DLD1 (cell line): ENCODE measurements around the gene FAN1.

Experiments used
- in situ Hi-C: cut with HindIII; loops from 2 replicates; pipeline ENCODE4 v1.10.0; 2017; ENCODE audit warnings: low sequenced_read_pairs

The FAN1 gene

GRCh38 chr15:30954674-30955073 is 51.0 kb downstream of the FAN1 start:
- in situ Hi-C loops, result no loop called here

- in situ Hi-C loops, result no loop called here
Observed at GRCh38 chr15:30956216-30957124, 52.8 kb downstream of the FAN1 start.

GRCh38 chr15:30958219-30958618 is 54.5 kb downstream of the FAN1 start:
- in situ Hi-C loops, result no loop called here

GRCh38 chr15:30962079-30962478 is 58.4 kb downstream of the FAN1 start:
- in situ Hi-C loops, result no loop called here

- in situ Hi-C loops, result no loop called here
Observed at GRCh38 chr15:30962659-30963058, 58.9 kb downstream of the FAN1 start.

GRCh38 chr15:30963681-30964080 is 60.0 kb downstream of the FAN1 start:
- in situ Hi-C loops, result no loop called here

- in situ Hi-C loops, result no loop called here
Observed at GRCh38 chr15:30969724-30970123, 66.0 kb downstream of the FAN1 start.

GRCh38 chr15:30973379-30973778 is 69.7 kb downstream of the FAN1 start:
- in situ Hi-C loops, result no loop called here

GRCh38 chr15:30974112-30974511 is 70.4 kb downstream of the FAN1 start:
- in situ Hi-C loops, result no loop called here

GRCh38 chr15:30978328-30978727 is 74.6 kb downstream of the FAN1 start:
- in situ Hi-C loops, result no loop called here

GRCh38 chr15:30979457-30979856 is 75.7 kb downstream of the FAN1 start:
- in situ Hi-C loops, result no loop called here

GRCh38 chr15:30984118-30984517 is 80.4 kb downstream of the FAN1 start:
- in situ Hi-C loops, result no loop called here

- in situ Hi-C loops, result no loop called here
Observed at GRCh38 chr15:30984542-30984941, 80.8 kb downstream of the FAN1 start.

- in situ Hi-C loops, result no loop called here
Observed at GRCh38 chr15:30985081-30985531, 81.4 kb downstream of the FAN1 start.

GRCh38 chr15:30990036-30990435 is 86.3 kb downstream of the FAN1 start:
- in situ Hi-C loops, result no loop called here

GRCh38 chr15:30990446-30991254 is 86.9 kb downstream of the FAN1 start:
- in situ Hi-C loops, result no loop called here

GRCh38 chr15:30991255-30992235 is 87.8 kb downstream of the FAN1 start, which contains the start of gene MTMR10:
Gene MTMR10, minus strand, starts transcription at chr15:30991628. Its CDS starts 122 bp downstream, at chr15:30991506.
- in situ Hi-C loops, result no loop called here

GRCh38 chr15:30992249-30992864 is 88.6 kb downstream of the FAN1 start:
- in situ Hi-C loops, result no loop called here
